Parathyroid adenoma (tissue), 2 donors: ENCODE data around the gene ZRANB3.

ENCODE experiments used
- H2AFZ ChIP-seq: fragments of 300-600 bp; sonication (generic); one replicate; pipeline ENCODE4 v1.7.0; 2017; ENCODE audit warnings: antibody characterized with exemption, mild to moderate bottlenecking
- H3K27ac ChIP-seq: fragments of 300-600 bp; sonication (generic); one replicate; pipeline ENCODE4 v1.7.0; 2017
- H3K27me3 ChIP-seq: fragments of 300-600 bp; sonication (generic); one replicate; pipeline ENCODE4 v1.7.0; 2017; ENCODE audit warnings: low read length; ENCODE audit not compliant: control insufficient read depth, insufficient read depth
- H3K36me3 ChIP-seq: fragments of 300-600 bp; sonication (generic); one replicate; pipeline ENCODE4 v1.7.0; 2017; ENCODE audit warnings: low read length; ENCODE audit not compliant: control insufficient read depth, insufficient read depth
- H3K4me1 ChIP-seq: fragments of 300-600 bp; sonication (generic); one replicate; pipeline ENCODE4 v1.7.0; 2017; ENCODE audit warnings: control low read depth
- H3K4me2 ChIP-seq: fragments of 300-600 bp; sonication (generic); one replicate; pipeline ENCODE4 v1.7.0; 2017; ENCODE audit warnings: low read length
- H3K4me3 ChIP-seq: fragments of 300-600 bp; sonication (generic); one replicate; pipeline ENCODE4 v1.7.0; 2017; ENCODE audit warnings: low read depth, low read length
- H3K79me2 ChIP-seq: fragments of 300-600 bp; sonication (generic); one replicate; pipeline ENCODE4 v1.7.0; 2017; ENCODE audit warnings: control low read depth
- H3K9ac ChIP-seq: fragments of 300-600 bp; sonication (generic); one replicate; pipeline ENCODE4 v1.7.0; 2017; ENCODE audit warnings: mild to moderate bottlenecking
- H3K9me3 ChIP-seq: fragments of 300-600 bp; sonication (generic); one replicate; pipeline ENCODE4 v1.7.0; 2017; ENCODE audit warnings: low read length; ENCODE audit not compliant: control insufficient read depth
- TF ChIP-seq, protein P1 (sequence below): fragments of 300-600 bp; sonication (generic); IDR thresholded peaks from one replicate; pipeline ENCODE4 v1.7.0; 2017; ENCODE audit warnings: antibody characterized with exemption, mild to moderate bottlenecking
- donor health status: primary hyperparathyroidism.

Gene ZRANB3

DNA sequence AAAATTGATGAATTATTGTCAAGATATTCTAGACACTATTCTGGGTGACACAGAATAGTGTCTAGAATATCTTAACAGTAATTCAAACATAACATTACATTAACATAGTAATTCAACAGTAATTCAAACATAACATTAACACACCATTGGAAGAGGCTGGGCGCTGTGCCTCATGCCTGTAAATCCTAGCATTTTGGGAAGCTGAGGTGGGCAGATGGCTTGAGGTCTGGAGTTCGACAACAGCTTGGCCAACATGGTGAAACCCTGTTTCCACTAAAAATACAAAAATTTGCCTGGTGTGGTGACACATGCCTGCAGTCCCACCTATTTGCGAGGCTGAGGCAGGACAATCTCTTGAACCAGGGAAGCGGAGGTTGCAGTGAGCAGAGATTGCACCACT, 195.8 kb downstream of the ZRANB3 start:
- no peaks in the 10 kb centered on the region for H3K79me2 ChIP-seq
- no peak overlapping the region for H3K9ac ChIP-seq
- no peaks in the 10 kb centered on the region for H3K9me3 ChIP-seq
- H3K36me3 ChIP-seq, result no peaks in the 10 kb centered on the region
- TF ChIP-seq, protein P1, sequence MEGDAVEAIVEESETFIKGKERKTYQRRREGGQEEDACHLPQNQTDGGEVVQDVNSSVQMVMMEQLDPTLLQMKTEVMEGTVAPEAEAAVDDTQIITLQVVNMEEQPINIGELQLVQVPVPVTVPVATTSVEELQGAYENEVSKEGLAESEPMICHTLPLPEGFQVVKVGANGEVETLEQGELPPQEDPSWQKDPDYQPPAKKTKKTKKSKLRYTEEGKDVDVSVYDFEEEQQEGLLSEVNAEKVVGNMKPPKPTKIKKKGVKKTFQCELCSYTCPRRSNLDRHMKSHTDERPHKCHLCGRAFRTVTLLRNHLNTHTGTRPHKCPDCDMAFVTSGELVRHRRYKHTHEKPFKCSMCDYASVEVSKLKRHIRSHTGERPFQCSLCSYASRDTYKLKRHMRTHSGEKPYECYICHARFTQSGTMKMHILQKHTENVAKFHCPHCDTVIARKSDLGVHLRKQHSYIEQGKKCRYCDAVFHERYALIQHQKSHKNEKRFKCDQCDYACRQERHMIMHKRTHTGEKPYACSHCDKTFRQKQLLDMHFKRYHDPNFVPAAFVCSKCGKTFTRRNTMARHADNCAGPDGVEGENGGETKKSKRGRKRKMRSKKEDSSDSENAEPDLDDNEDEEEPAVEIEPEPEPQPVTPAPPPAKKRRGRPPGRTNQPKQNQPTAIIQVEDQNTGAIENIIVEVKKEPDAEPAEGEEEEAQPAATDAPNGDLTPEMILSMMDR, result no peak
- no peaks in the 10 kb centered on the region for H3K27me3 ChIP-seq
- H3K27ac ChIP-seq, result no peak overlapping the region
- no peak overlapping the region for H3K4me3 ChIP-seq
- no peaks in the 10 kb centered on the region for H3K4me1 ChIP-seq
- no peak overlapping the region for H3K4me2 ChIP-seq
- H2AFZ ChIP-seq, result no peak overlapping the region

DNA sequence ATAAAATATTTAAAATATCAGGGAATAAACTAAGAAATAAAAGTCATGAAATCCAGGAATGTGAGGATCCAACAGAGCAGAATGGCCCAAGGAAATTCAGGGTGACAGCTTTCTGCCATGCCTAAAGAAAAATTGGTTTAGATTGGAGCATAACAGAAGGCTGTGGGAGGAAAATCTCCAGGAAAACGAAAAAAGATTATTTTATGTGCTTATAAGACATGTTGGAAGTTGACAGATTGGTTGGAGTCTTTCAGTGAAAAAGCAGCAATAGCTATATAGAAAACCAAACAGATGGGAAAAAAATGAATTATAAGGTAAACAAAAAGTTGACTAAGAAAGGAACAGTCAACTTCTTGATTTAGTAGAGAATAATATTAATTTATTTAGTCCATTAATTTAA, 203.9 kb downstream of the ZRANB3 start:
- H3K4me3 ChIP-seq, result no peak overlapping the region
- H3K4me1 ChIP-seq, result no peaks in the 10 kb centered on the region
- H3K27ac ChIP-seq, result no peak overlapping the region
- no peaks in the 10 kb centered on the region for H3K36me3 ChIP-seq
- no peaks in the 10 kb centered on the region for H3K27me3 ChIP-seq
- no peak overlapping the region for H2AFZ ChIP-seq
- no peak overlapping the region for H3K4me2 ChIP-seq
- H3K79me2 ChIP-seq, result no peaks in the 10 kb centered on the region
- H3K9me3 ChIP-seq, result no peaks in the 10 kb centered on the region
- TF ChIP-seq, protein P1, result no peak
- H3K9ac ChIP-seq, result no peak overlapping the region

DNA sequence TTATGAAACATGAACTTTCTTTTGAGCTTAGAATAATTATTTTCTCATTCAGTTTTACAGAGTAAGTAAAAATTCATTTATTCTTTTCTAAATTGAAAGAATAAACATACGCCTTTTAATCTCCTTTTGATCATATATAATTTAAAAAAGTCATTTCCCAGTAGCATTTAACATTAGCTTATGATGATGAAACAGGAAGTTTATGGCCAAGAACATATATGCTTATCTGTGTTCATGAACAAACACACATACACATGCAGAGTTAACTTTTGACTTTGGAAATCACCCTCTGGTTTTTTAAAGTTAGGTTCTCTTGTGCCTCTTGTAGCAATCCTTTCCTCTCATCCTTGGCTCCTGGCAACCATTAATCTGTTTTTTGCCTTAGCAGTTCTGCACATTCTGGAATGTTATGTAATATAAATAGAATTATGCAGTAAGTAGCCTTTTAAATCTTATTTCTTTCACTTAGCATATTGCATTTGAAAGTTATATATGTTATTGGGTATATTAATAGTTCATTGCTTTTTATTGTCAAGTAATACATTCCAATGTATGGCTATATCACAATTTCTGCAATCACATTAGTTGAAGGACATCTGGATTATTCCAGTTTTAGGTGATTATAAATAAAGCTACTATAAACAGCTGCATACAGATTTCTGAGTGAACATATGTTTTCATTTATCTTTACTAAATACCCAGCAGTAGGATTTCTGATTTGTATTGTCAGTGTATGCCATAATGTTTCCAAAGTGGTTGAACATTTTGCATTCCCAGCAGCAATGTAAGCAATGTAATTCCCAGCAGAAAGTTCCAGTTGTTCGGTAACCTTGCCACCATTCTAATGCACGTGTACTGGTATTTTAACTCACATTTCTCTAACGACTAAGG, 210.3 kb downstream of the ZRANB3 start:
- no peak overlapping the region for H3K9ac ChIP-seq
- H3K36me3 ChIP-seq, result no peaks in the 10 kb centered on the region
- TF ChIP-seq, protein P1, result no peak
- H3K27me3 ChIP-seq, result no peaks in the 10 kb centered on the region
- H3K79me2 ChIP-seq, result no peaks in the 10 kb centered on the region
- no peak overlapping the region for H2AFZ ChIP-seq
- no peak overlapping the region for H3K4me2 ChIP-seq
- H3K9me3 ChIP-seq, result no peaks in the 10 kb centered on the region
- H3K4me3 ChIP-seq, result no peak overlapping the region
- no peaks in the 10 kb centered on the region for H3K4me1 ChIP-seq
- H3K27ac ChIP-seq, result no peak overlapping the region

DNA sequence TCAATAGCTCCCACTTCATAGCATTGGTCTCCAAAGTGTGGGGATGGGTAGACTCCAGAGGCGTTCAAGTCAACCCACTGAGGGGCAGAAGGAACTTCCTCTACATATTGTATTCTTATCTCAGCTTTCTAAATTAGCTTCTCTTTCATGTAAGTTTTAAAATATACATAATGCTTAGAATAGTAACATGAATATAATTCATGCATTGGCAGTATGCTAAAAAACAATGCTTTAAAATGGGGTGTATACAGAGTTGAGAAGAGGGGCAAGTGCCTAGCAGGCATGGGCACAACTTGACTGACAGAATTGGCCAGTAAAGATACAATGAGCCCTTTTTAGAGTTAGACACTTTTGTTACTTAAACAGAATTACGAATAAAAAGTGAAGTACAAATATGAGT, 212.2 kb downstream of the ZRANB3 start:
- Histone ChIP-seq H3K9me3 (no peaks in the 10 kb centered on the region), H3K4me1 (no peaks in the 10 kb centered on the region), H2AFZ (no peak overlapping the region), H3K4me2 (no peak overlapping the region), H3K27me3 (no peaks in the 10 kb centered on the region), H3K36me3 (no peaks in the 10 kb centered on the region), H3K79me2 (no peaks in the 10 kb centered on the region), H3K27ac (no peak overlapping the region), H3K4me3 (no peak overlapping the region), H3K9ac (no peak overlapping the region)
- TF ChIP-seq, protein P1, result no peak

DNA sequence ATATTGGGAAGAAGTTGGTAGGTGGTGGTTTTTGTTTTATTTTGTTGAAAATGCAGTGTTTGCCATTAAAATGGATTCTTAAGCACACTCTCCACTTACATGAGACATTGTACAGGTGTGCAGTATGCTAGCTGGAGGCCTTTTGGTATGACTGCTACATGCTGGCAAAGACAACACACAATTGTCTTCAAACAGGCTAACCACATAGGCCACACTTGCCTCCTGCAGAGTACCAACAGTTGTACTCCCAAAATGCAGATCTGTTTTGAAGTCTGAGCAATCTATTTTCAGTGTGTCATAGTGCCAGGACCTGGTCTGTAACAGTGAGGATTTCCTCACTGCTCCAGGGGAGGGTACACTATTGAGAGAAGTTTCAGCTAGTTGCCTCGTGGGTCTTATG, 213.6 kb downstream of the ZRANB3 start:
- Histone ChIP-seq H3K4me3 (no peak overlapping the region), H3K9ac (no peak overlapping the region), H3K4me2 (no peak overlapping the region), H3K4me1 (no peaks in the 10 kb centered on the region), H3K79me2 (no peaks in the 10 kb centered on the region), H2AFZ (no peak overlapping the region), H3K9me3 (no peaks in the 10 kb centered on the region), H3K27me3 (no peaks in the 10 kb centered on the region), H3K27ac (no peak overlapping the region), H3K36me3 (no peaks in the 10 kb centered on the region)
- TF ChIP-seq, protein P1, result no peak
